ENCODE measurements around the gene ATP2A3.
"Not testable (repeated sequence)": the region's sequence is repeated elsewhere in the genome, so short reads cannot be mapped to it uniquely, and the experiment has no call there.

ATP2A3 gene

GRCh38 chr17:3991699-3992098, 27.5 kb upstream of the ATP2A3 start:
- DNase-seq (ENCODE audit: low read depth in 2 of 2): not testable (repeated sequence)

GRCh38 chr17:3990386-3991127, 26.3 kb upstream of the ATP2A3 start:
- no peak for DNase-seq (ENCODE audit: low read depth in 2 of 2)

GRCh38 chr17:3989041-3989886, 25.0 kb upstream of the ATP2A3 start:
- DNase-seq (ENCODE audit: low read depth in 2 of 2): no peak

- DNase-seq (ENCODE audit: low read depth in 2 of 2): no peak
Measured at GRCh38 chr17:3988297-3989040, 24.2 kb upstream of the ATP2A3 start.

GRCh38 chr17:3986939-3987335, 22.7 kb upstream of the ATP2A3 start:
- DNase-seq (ENCODE audit: low read depth in 2 of 2): no peak

GRCh38 chr17:3986270-3986938, 22.2 kb upstream of the ATP2A3 start:
- no peak for DNase-seq (ENCODE audit: low read depth in 2 of 2)

GRCh38 chr17:3985846-3986245, 21.6 kb upstream of the ATP2A3 start:
- no peak for DNase-seq (ENCODE audit: low read depth in 2 of 2)

- no peak for DNase-seq (ENCODE audit: low read depth in 2 of 2)
Measured at GRCh38 chr17:3983606-3984484, 19.6 kb upstream of the ATP2A3 start.

GRCh38 chr17:3982541-3983017, 18.3 kb upstream of the ATP2A3 start:
- no peak for DNase-seq (ENCODE audit: low read depth in 2 of 2)

- DNase-seq (ENCODE audit: low read depth in 2 of 2): no peak
Measured at GRCh38 chr17:3982113-3982512, 17.9 kb upstream of the ATP2A3 start.

GRCh38 chr17:3981455-3981854, 17.2 kb upstream of the ATP2A3 start:
- DNase-seq (ENCODE audit: low read depth in 2 of 2): no peak

GRCh38 chr17:3980381-3981014, 16.3 kb upstream of the ATP2A3 start:
- DNase-seq (ENCODE audit: low read depth in 2 of 2): no peak

GRCh38 chr17:3979290-3979611, 15.0 kb upstream of the ATP2A3 start:
- no peak for DNase-seq (ENCODE audit: low read depth in 2 of 2)

GRCh38 chr17:3978421-3979289, 14.4 kb upstream of the ATP2A3 start:
- no peak for DNase-seq (ENCODE audit: low read depth in 2 of 2)

- DNase-seq (ENCODE audit: low read depth in 2 of 2): no peak
Measured at GRCh38 chr17:3977387-3977786, 13.2 kb upstream of the ATP2A3 start.

- DNase-seq (ENCODE audit: low read depth in 2 of 2): no peak
Measured at GRCh38 chr17:3976675-3977171, 12.5 kb upstream of the ATP2A3 start.

- DNase-seq (ENCODE audit: low read depth in 2 of 2): no peak
Measured at GRCh38 chr17:3974980-3975379, 10.7 kb upstream of the ATP2A3 start.

GRCh38 chr17:3974138-3974687, 10.0 kb upstream of the ATP2A3 start:
- DNase-seq (ENCODE audit: low read depth in 2 of 2): no peak

All from stimulated activated CD4-positive, alpha-beta T cell treated with anti-CD3 and anti-CD28 coated beads, Interleukin-4, amount 100 ng/mL, for 48 hours (primary cell).